Neural crest cell (in vitro differentiated cells): Measurements from ENCODE around the gene SCARB1. TPM values are rescaled to one million over a fixed set of nuclear protein-coding genes. Genes with fewer than 3 reads are reported as not detected.
A peak's percentile ranks its signal among the peaks of the same experiment; 100 is the strongest.

Source experiments
- DNase-seq: peaks from one replicate; pipeline ENCODE4 v3.0.0; 2021; ENCODE audit warnings: low read depth, mixed read lengths, low spot score
- H3K27ac Mint-ChIP-seq: one replicate; pipeline ENCODE4 v1.8.0; 2021; ENCODE audit warnings: mild to moderate bottlenecking, mixed read lengths; ENCODE audit not compliant: unreplicated experiment
- H3K27me3 Mint-ChIP-seq: 2 replicates; pipeline ENCODE4 v1.8.0; 2021; ENCODE audit warnings: low read depth, mild to moderate bottlenecking, mixed read lengths
- H3K36me3 Mint-ChIP-seq: 2 replicates; pipeline ENCODE4 v1.8.0; 2021; ENCODE audit warnings: low read depth, mild to moderate bottlenecking, mixed read lengths
- H3K4me1 Mint-ChIP-seq: 2 replicates; pipeline ENCODE4 v1.8.0; 2021; ENCODE audit warnings: mixed read lengths
- H3K4me3 Mint-ChIP-seq: one replicate; pipeline ENCODE4 v1.8.0; 2021; ENCODE audit warnings: mild to moderate bottlenecking, mixed read lengths
- H3K9me3 Mint-ChIP-seq: 2 replicates; pipeline ENCODE4 v1.8.0; 2021; ENCODE audit warnings: mixed read lengths
- CTCF ChIP-seq: fragments of 200-600 bp; sonication (generic); conservative IDR thresholded peaks from 2 replicates; pipeline ENCODE4 v1.5.0; 2021; ENCODE audit warnings: antibody characterized with exemption, mild to moderate bottlenecking
- total RNA-seq: library from RNA; stranded (reverse); gene quantifications from 2 replicates; pipeline ENCODE4 v1.2.1, GENCODE V29; 2021

SCARB1 gene
- total RNA-seq, 1 donor from 2014 or later = 50.9 TPM

- Mint-ChIP-seq H3K36me3 (peaks cover 2% of the 10 kb centered on the region), H3K4me1 (peaks cover 12% of the 10 kb centered on the region), H3K4me3 (no peak overlapping the region), H3K9me3 (no peaks in the 10 kb centered on the region), H3K27ac (no peak overlapping the region), H3K27me3 (peaks cover 2% of the 10 kb centered on the region)
- no peak for TF ChIP-seq CTCF
- no peak for DNase-seq
Measured at GRCh38 chr12:124777399-124778372, 86.0 kb downstream of the SCARB1 start.

- no peak overlapping the region for H3K4me3 Mint-ChIP-seq
- no peak overlapping the region for H3K27ac Mint-ChIP-seq
- H3K4me1 Mint-ChIP-seq = peaks cover 25% of the 10 kb centered on the region
- no peaks in the 10 kb centered on the region for H3K36me3 Mint-ChIP-seq
- TF ChIP-seq CTCF = no peak
- no peak for DNase-seq
- peaks cover 14% of the 10 kb centered on the region for H3K27me3 Mint-ChIP-seq
- H3K9me3 Mint-ChIP-seq = no peaks in the 10 kb centered on the region
Measured at GRCh38 chr12:124776125-124776513, 87.5 kb downstream of the SCARB1 start.

DNA sequence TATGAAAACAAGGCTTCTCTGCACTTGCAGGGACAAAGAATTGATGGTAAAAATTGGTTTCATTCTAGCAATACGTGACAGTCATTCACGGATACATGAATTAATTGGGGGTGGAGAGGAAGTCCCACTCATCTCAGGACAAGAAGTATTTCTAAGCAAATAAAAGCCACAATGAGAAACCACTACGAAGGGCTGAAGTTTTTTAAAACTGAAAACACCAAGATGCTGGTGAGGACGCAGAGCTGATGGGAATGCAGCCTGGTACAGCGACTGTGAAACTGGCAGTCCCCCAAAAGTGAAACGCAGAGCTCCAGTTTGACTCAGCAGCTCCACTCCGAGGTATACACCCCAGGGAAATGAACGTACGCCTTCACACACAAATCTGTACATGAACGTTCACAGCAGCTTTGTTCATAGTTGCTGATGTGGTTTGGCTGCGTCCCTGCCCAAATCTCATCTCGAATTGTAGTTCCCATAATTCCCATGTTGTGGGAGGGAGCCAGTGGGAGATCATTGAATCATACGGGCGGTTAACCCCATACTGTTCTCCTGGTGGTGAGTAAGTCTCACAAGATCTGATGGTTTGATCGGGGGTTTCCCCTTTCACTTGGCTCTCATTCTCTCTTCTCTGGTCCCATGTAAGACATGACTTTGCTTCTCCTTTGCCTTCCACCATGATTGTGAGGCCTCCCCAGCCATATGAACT, 89.0 kb downstream of the SCARB1 start:
- no peak overlapping the region for H3K4me3 Mint-ChIP-seq
- TF ChIP-seq CTCF = no peak

DNA sequence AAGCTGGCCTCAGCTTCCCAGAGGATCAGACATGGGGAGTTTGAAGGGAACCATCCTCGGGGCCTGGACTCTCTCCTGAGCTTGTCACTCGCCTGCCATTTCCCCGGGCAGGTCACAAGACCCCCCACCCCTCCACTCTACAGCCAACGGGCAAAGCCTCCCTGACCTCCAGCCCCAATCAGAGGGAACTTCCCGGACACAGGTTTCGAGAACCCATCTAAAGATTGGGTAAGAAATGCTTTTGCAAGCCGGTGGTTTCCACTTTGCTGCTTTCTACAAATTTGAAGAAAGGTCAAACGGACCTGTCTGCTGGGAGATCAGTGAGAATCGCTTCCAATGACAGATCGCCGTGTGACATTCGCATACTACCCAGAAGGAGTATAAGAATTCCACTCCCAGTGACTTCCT, 89.6 kb downstream of the SCARB1 start:
- Mint-ChIP-seq H3K27me3 (peaks cover 15% of the 10 kb centered on the region), H3K36me3 (no peaks in the 10 kb centered on the region), H3K4me1 (peaks cover 25% of the 10 kb centered on the region), H3K4me3 (no peak overlapping the region), H3K9me3 (no peaks in the 10 kb centered on the region), H3K27ac (peak overlapping the region; percentile 27)
- TF ChIP-seq CTCF = no peak
- DNase-seq = no peak

More for the DNA sequence above, 89.0 kb downstream of the SCARB1 start:
- Mint-ChIP-seq H3K27ac (peak overlapping the region; percentile 10), H3K4me1 (peaks cover 25% of the 10 kb centered on the region), H3K36me3 (no peaks in the 10 kb centered on the region), H3K27me3 (peaks cover 15% of the 10 kb centered on the region), H3K9me3 (no peaks in the 10 kb centered on the region)
- DNase-seq = no peak

- no peak overlapping the region for H3K4me3 Mint-ChIP-seq
- H3K27ac Mint-ChIP-seq = no peak overlapping the region
- H3K9me3 Mint-ChIP-seq = no peaks in the 10 kb centered on the region
- no peaks in the 10 kb centered on the region for H3K36me3 Mint-ChIP-seq
- no peak for TF ChIP-seq CTCF
- H3K27me3 Mint-ChIP-seq = peaks cover 15% of the 10 kb centered on the region
- peaks cover 25% of the 10 kb centered on the region for H3K4me1 Mint-ChIP-seq
- no peak for DNase-seq
Measured at GRCh38 chr12:124772289-124773170, 91.1 kb downstream of the SCARB1 start.
